ENCODE data around the gene FAM168A. TPM values are rescaled to one million over a fixed set of nuclear protein-coding genes. Genes with fewer than 3 reads are reported as not detected.

FAM168A gene
- total RNA-seq, 4 donors from 2014 or later, result 17.5 to 43.4 (median 23.3) TPM

DNA sequence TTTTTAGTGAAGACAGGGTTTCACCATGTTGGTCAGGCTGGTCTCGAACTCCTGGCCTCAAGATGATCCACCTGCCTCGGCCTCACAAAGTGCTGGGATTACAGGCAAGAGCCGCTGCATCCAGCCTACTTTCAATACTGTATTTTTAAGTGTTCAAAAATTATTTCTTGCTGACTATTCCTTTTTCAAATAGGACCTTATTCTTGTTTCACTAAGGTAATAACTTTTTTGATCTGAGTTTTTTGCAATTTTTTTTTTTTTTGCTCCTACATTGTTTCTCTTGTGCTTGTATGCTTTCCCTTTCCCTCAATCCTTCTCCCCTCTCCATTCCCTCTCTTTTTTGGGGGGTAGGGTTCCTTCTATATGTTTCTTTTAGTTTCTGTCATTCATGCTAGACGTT, 73.1 kb downstream of the FAM168A start:
- no peak overlapping the region for H3K4me3 ChIP-seq
- no peak overlapping the region for H3K27ac ChIP-seq
- no peaks in the 10 kb centered on the region for H3K27me3 ChIP-seq
- 88 to 95% methylated on average over 4 of the region's 4 CpGs for WGBS, 2 donors (ENCODE audit: low coverage in 1 of 2)
- H3K9me3 ChIP-seq, result no peaks in the 10 kb centered on the region
- no peak for TF ChIP-seq POLR2A (IDR thresholded peaks at IDR 0.05)
- TF ChIP-seq POLR2AphosphoS5 (IDR thresholded peaks at IDR 0.05), result no peak
- TF ChIP-seq, protein P1, sequence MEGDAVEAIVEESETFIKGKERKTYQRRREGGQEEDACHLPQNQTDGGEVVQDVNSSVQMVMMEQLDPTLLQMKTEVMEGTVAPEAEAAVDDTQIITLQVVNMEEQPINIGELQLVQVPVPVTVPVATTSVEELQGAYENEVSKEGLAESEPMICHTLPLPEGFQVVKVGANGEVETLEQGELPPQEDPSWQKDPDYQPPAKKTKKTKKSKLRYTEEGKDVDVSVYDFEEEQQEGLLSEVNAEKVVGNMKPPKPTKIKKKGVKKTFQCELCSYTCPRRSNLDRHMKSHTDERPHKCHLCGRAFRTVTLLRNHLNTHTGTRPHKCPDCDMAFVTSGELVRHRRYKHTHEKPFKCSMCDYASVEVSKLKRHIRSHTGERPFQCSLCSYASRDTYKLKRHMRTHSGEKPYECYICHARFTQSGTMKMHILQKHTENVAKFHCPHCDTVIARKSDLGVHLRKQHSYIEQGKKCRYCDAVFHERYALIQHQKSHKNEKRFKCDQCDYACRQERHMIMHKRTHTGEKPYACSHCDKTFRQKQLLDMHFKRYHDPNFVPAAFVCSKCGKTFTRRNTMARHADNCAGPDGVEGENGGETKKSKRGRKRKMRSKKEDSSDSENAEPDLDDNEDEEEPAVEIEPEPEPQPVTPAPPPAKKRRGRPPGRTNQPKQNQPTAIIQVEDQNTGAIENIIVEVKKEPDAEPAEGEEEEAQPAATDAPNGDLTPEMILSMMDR (IDR thresholded peaks at IDR 0.05), result no peak
- TF ChIP-seq EP300 (IDR thresholded peaks at IDR 0.05; ENCODE audit: low read depth), result no peak
- H3K4me1 ChIP-seq, result peaks cover 0 to 27% (median 15%) of the 10 kb centered on the region in 4 donors
- in situ Hi-C loops (cut with MboI; ENCODE audit: low pct_ligation_motif_present in 1 of 4, low pct_unique_long_range_greater_than_20kb in 1 of 4, low sequenced_read_pairs in 3 of 4) (no loop called here), intact Hi-C loops (cut with DNase I; ENCODE audit: low total_unique reads) (no loop called here)
- no peak for DNase-seq
- H3K36me3 ChIP-seq, result no peaks in the 10 kb centered on the region

DNA sequence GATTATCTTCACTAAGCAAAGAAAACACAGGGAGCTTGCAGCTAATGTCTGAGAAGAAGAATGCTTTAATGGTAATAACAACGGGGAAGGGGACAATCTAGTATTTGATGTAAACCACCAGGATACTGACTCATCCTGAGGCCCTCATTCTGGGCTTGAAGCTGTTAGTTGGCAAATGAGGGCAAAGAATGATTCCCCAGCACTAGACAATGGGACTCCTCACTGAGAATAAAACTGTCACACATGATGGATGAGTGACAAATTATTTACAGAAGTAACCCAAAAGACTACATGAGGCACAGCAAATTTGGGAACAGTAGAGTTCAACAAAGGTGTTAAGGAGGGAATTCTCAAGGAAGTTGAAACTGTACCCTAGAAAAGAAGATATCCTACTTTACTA, 76.3 kb downstream of the FAM168A start:
- in situ Hi-C loops (cut with MboI; ENCODE audit: low pct_ligation_motif_present in 1 of 4, low pct_unique_long_range_greater_than_20kb in 1 of 4, low sequenced_read_pairs in 3 of 4) (no loop called here), intact Hi-C loops (cut with DNase I; ENCODE audit: low total_unique reads) (no loop called here)
- no peaks in the 10 kb centered on the region for H3K36me3 ChIP-seq
- TF ChIP-seq, protein P1 (IDR thresholded peaks at IDR 0.05), result no peak
- TF ChIP-seq POLR2A (IDR thresholded peaks at IDR 0.05) (no peak), EP300 (IDR thresholded peaks at IDR 0.05; ENCODE audit: low read depth) (no peak), POLR2AphosphoS5 (IDR thresholded peaks at IDR 0.05) (no peak)
- H3K9me3 ChIP-seq, result no peaks in the 10 kb centered on the region
- DNase-seq, result no peak
- 29 to 32% methylated on average over 1 of the region's 1 CpG for WGBS, 2 donors (ENCODE audit: low coverage in 1 of 2)
- H3K27ac ChIP-seq, result no peak overlapping the region
- H3K27me3 ChIP-seq, result no peaks in the 10 kb centered on the region
- no peak overlapping the region for H3K4me3 ChIP-seq
- H3K4me1 ChIP-seq, result no peaks in the 10 kb centered on the region

DNA sequence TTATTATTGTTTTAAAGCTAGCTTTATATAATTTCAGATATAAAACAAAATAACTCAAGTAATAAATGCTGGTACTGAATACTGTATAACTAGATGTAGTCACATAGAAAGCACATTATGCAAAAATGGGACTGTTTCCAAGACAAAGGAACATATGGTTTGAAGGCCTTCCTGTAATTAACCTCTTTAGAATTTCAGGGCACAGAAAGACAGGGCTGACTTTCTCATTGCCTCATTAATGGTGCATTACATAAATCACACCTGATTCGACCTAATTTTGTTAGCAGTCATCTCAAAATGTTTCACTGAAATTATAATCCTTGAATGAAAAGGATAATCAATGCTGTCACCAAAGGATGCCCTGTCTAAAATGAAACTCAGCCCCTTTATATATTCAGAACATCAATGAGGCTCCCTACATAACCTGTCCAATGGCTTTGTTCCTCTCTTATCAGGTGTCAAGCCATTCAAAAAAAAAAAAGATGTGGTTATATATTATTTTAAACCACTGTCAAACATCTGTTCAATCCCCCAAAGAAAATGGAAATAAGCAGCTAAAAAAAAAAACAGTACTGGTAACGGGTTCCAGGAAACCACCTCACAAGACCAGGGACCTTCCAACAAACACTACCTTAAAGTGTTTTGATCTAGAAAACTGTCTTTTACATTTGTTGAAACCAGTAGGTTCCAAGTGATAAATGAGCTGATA, 77.4 kb downstream of the FAM168A start:
- Histone ChIP-seq H3K9me3 (no peaks in the 10 kb centered on the region), H3K27ac (no peak overlapping the region), H3K4me1 (no peaks in the 10 kb centered on the region), H3K4me3 (no peak overlapping the region), H3K36me3 (no peaks in the 10 kb centered on the region), H3K27me3 (no peaks in the 10 kb centered on the region)
- TF ChIP-seq, protein P1 (IDR thresholded peaks at IDR 0.05), result no peak
- TF ChIP-seq EP300 (IDR thresholded peaks at IDR 0.05; ENCODE audit: low read depth) (no peak), POLR2AphosphoS5 (IDR thresholded peaks at IDR 0.05) (no peak), POLR2A (IDR thresholded peaks at IDR 0.05) (no peak)
- no peak for DNase-seq
- 44 to 50% methylated on average over 2 of the region's 2 CpGs for WGBS, 2 donors (ENCODE audit: low coverage in 1 of 2)
- in situ Hi-C loops (cut with MboI; ENCODE audit: low pct_ligation_motif_present in 1 of 4, low pct_unique_long_range_greater_than_20kb in 1 of 4, low sequenced_read_pairs in 3 of 4) (no loop called here), intact Hi-C loops (cut with DNase I; ENCODE audit: low total_unique reads) (no loop called here)

DNA sequence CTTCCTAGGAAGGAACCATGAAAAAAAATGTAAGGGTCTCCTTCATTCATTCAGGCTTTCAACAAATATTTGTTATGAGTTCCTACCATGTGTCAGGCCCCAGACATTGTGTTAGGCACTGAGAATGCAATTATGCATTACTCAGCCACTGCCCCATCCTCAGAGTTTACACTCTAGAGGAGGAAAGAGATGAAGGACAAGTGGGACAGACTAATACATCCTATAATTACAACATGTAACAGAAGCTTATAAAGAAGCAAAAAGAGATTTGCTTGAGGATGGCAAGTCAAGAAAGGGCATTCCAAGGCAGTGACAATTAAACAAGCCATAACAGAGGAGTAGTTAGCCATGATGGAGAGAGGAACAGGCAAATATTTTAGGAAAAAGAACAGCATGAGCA, 78.6 kb downstream of the FAM168A start:
- Histone ChIP-seq H3K27ac (no peak overlapping the region), H3K36me3 (no peaks in the 10 kb centered on the region), H3K9me3 (no peaks in the 10 kb centered on the region), H3K4me3 (no peak overlapping the region), H3K27me3 (no peaks in the 10 kb centered on the region), H3K4me1 (no peaks in the 10 kb centered on the region)
- intact Hi-C loops (cut with DNase I; ENCODE audit: low total_unique reads) (no loop called here), in situ Hi-C loops (cut with MboI; ENCODE audit: low pct_ligation_motif_present in 1 of 4, low pct_unique_long_range_greater_than_20kb in 1 of 4, low sequenced_read_pairs in 3 of 4) (no loop called here)
- no peak for DNase-seq
- TF ChIP-seq EP300 (IDR thresholded peaks at IDR 0.05; ENCODE audit: low read depth), result no peak
- TF ChIP-seq POLR2AphosphoS5 (IDR thresholded peaks at IDR 0.05), result no peak
- TF ChIP-seq POLR2A (IDR thresholded peaks at IDR 0.05), result no peak
- TF ChIP-seq, protein P1 (IDR thresholded peaks at IDR 0.05), result no peak
